ENCODE data around the gene FRMPD1. TPM values are rescaled to one million over a fixed set of nuclear protein-coding genes. Genes with fewer than 3 reads are reported as not detected.

FRMPD1 gene
- polyA plus RNA-seq, 2 of the 4 experiments (the other 2 are of a cell fraction), result 0.01 TPM; not detected in 1

GRCh38 chr9:37619806-37620205 lies 30.9 kb upstream of the FRMPD1 start:
- no peak overlapping the region for H3K27ac ChIP-seq
- no peak overlapping the region for H3K4me3 ChIP-seq
- FAIRE-seq, result no peak
- DNase-seq (ENCODE audit: low read depth in 1 of 2, low spot score in 1 of 2), result no peak
- POLR2A ChIA-PET, result no interaction called here
- no peaks in the 10 kb centered on the region for H3K9me3 ChIP-seq
- H3K4me2 ChIP-seq, result no peak overlapping the region
- H3K4me1 ChIP-seq, result no peaks in the 10 kb centered on the region
- WGBS (ENCODE audit: missing lambda C conversion rate), result 89% methylated on average over 3 of the region's 3 CpGs
- CTCF ChIA-PET, result interaction anchor here (0.6 to 0.7 kb wide), 2 partner anchors 28 to 130 kb away, joined by 3 read pairs; no protein-coding TSS in a partner anchor
- no peak for ATAC-seq
- no peak for TF ChIP-seq HEYL (CRISPR knock-in tag; IDR thresholded peaks at IDR 0.05)
- TF ChIP-seq RARB (CRISPR knock-in tag; IDR thresholded peaks at IDR 0.05), result no peak
- TF ChIP-seq MAZ (IDR thresholded peaks at IDR 0.05; ENCODE audit: borderline replicate concordance, low read depth, low read length), result no peak
- no peak for TF ChIP-seq SMC3 (IDR thresholded peaks at IDR 0.05)
- TF ChIP-seq HMGXB4 (CRISPR knock-in tag; IDR thresholded peaks at IDR 0.05; ENCODE audit: borderline replicate concordance), result no peak
- TF ChIP-seq, protein P1, sequence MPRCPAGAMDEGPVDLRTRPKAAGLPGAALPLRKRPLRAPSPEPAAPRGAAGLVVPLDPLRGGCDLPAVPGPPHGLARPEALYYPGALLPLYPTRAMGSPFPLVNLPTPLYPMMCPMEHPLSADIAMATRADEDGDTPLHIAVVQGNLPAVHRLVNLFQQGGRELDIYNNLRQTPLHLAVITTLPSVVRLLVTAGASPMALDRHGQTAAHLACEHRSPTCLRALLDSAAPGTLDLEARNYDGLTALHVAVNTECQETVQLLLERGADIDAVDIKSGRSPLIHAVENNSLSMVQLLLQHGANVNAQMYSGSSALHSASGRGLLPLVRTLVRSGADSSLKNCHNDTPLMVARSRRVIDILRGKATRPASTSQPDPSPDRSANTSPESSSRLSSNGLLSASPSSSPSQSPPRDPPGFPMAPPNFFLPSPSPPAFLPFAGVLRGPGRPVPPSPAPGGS (IDR thresholded peaks at IDR 0.05), result no peak
- no peak for TF ChIP-seq HOXA7 (CRISPR knock-in tag; IDR thresholded peaks at IDR 0.05)

- no peak for FAIRE-seq
- CTCF ChIA-PET, result interaction anchor here (0.6 kb wide), 1 partner anchor 14 kb away, joined by 3 read pairs; no protein-coding TSS in a partner anchor
Measured at GRCh38 chr9:37620396-37620795, 30.4 kb upstream of the FRMPD1 start.

More at GRCh38 chr9:37620396-37620795, 30.4 kb upstream of the FRMPD1 start:
- 75% methylated on average over 1 of the region's 1 CpG for WGBS (ENCODE audit: missing lambda C conversion rate)
- TF ChIP-seq, protein P1 (IDR thresholded peaks at IDR 0.05), result no peak
- TF ChIP-seq JUNB (IDR thresholded peaks at IDR 0.05) (no peak), PHF8 (IDR thresholded peaks at IDR 0.05; ENCODE audit: borderline replicate concordance, low read depth) (no peak), GATA3 (IDR thresholded peaks at IDR 0.05; ENCODE audit: borderline replicate concordance) (no peak), FOSL2 (IDR thresholded peaks at IDR 0.05) (no peak), FOSL2 (CRISPR knock-in tag; IDR thresholded peaks at IDR 0.05) (no peak), FOSB (CRISPR knock-in tag; IDR thresholded peaks at IDR 0.05) (no peak), HOXB13 (CRISPR knock-in tag; IDR thresholded peaks at IDR 0.05; ENCODE audit: low read depth) (no peak), TP53 (CRISPR knock-in tag; IDR thresholded peaks at IDR 0.05) (no peak), SMC3 (IDR thresholded peaks at IDR 0.05) (no peak), POLR2A (IDR thresholded peaks at IDR 0.05; ENCODE audit: low read length) (no peak), EHF (CRISPR knock-in tag; IDR thresholded peaks at IDR 0.05) (no peak), ELK1 (IDR thresholded peaks at IDR 0.05; ENCODE audit: low read depth, low read length) (no peak), HDAC2 (IDR thresholded peaks at IDR 0.05) (no peak), RAD21 (conservative IDR thresholded peaks at IDR 0.05 in 1 of 2, IDR thresholded peaks at IDR 0.05 in 1 of 2) (no peak), EHMT2 (IDR thresholded peaks at IDR 0.05; ENCODE audit: low read depth) (no peak), ATOH8 (CRISPR knock-in tag; IDR thresholded peaks at IDR 0.05; ENCODE audit: low read depth) (no peak), KDM5A (IDR thresholded peaks at IDR 0.05) (no peak), RARB (CRISPR knock-in tag; IDR thresholded peaks at IDR 0.05) (no peak), SREBF2 (IDR thresholded peaks at IDR 0.05) (no peak)
- TF ChIP-seq, protein P2, sequence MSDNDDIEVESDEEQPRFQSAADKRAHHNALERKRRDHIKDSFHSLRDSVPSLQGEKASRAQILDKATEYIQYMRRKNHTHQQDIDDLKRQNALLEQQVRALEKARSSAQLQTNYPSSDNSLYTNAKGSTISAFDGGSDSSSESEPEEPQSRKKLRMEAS (IDR thresholded peaks at IDR 0.05), result no peak
- ATAC-seq, result no peak
- no peak for DNase-seq (ENCODE audit: low read depth in 1 of 2, low spot score in 1 of 2)
- Histone ChIP-seq H3K4me2 (no peak overlapping the region), H3K4me3 (no peak overlapping the region), H3K27ac (no peak overlapping the region), H3K9me3 (no peaks in the 10 kb centered on the region), H3K4me1 (no peaks in the 10 kb centered on the region)
- POLR2A ChIA-PET, result no interaction called here
